NT2/D1 (cell line): ENCODE results near the gene PHLDA2.

Source experiments
- DNase-seq: peaks from one replicate; pipeline ENCODE4 v3.0.0-alpha.2; 2011; ENCODE audit warnings: low read depth, low spot score
- H3K27me3 ChIP-seq: 2 replicates; pipeline ENCODE4 v1.6.0; 2011; ENCODE audit warnings: mild to moderate bottlenecking; ENCODE audit not compliant: insufficient read length, insufficient read depth
- H3K36me3 ChIP-seq: 2 replicates; pipeline ENCODE4 v1.6.1; 2011; ENCODE audit warnings: mild to moderate bottlenecking, low read length, mixed read lengths; ENCODE audit not compliant: insufficient read depth, insufficient read length
- H3K4me1 ChIP-seq: 2 replicates; pipeline ENCODE4 v1.5.1; 2011; ENCODE audit not compliant: insufficient read depth, insufficient read length
- H3K4me3 ChIP-seq: 2 replicates; pipeline ENCODE4 v1.5.1; 2011; ENCODE audit warnings: low read depth; ENCODE audit not compliant: insufficient read length
- H3K9ac ChIP-seq: 2 replicates; pipeline ENCODE4 v1.6.0; 2011; ENCODE audit warnings: low read depth; ENCODE audit not compliant: insufficient read length
- H3K9me3 ChIP-seq: 2 replicates; pipeline ENCODE4 v1.5.1; 2011; ENCODE audit warnings: mild to moderate bottlenecking, low read length; ENCODE audit not compliant: insufficient read depth
- SUZ12 ChIP-seq: IDR thresholded peaks from 2 replicates; pipeline ENCODE4 v1.6.1; 2011; ENCODE audit not compliant: insufficient read length, insufficient read depth; ENCODE audit errors: extremely low read depth
- YY1 ChIP-seq: IDR thresholded peaks from 2 replicates; pipeline ENCODE4 v1.6.1; 2011; ENCODE audit not compliant: insufficient read length, insufficient read depth
- ZNF274 ChIP-seq: IDR thresholded peaks from 2 replicates; pipeline ENCODE4 v1.6.1; 2011; ENCODE audit warnings: mild to moderate bottlenecking, low read depth, low read length

Gene PHLDA2

GRCh38 chr11:2934611-2935239 lies 5.5 kb upstream of the PHLDA2 start:
- Histone ChIP-seq H3K36me3 (no peaks in the 10 kb centered on the region), H3K9ac (no peak overlapping the region), H3K9me3 (peaks cover 27% of the 10 kb centered on the region), H3K4me1 (peaks cover 26% of the 10 kb centered on the region), H3K4me3 (no peak overlapping the region), H3K27me3 (no peaks in the 10 kb centered on the region)
- TF ChIP-seq YY1 = no peak
- no peak for TF ChIP-seq ZNF274
- TF ChIP-seq SUZ12 = no peak
- DNase-seq = no peak

- TF ChIP-seq SUZ12 (no peak), ZNF274 (no peak), YY1 (no peak)
- Histone ChIP-seq H3K36me3 (no peaks in the 10 kb centered on the region), H3K9me3 (peaks cover 22% of the 10 kb centered on the region), H3K27me3 (no peaks in the 10 kb centered on the region), H3K9ac (no peak overlapping the region), H3K4me1 (peaks cover 27% of the 10 kb centered on the region), H3K4me3 (no peak overlapping the region)
- no peak for DNase-seq
Measured at GRCh38 chr11:2934021-2934550, 4.9 kb upstream of the PHLDA2 start.

GRCh38 chr11:2933375-2934020 lies 4.3 kb upstream of the PHLDA2 start:
- no peak for DNase-seq
- no peaks in the 10 kb centered on the region for H3K36me3 ChIP-seq
- TF ChIP-seq YY1 (no peak), SUZ12 (no peak), ZNF274 (no peak)
- peaks cover 27% of the 10 kb centered on the region for H3K4me1 ChIP-seq
- H3K9me3 ChIP-seq = peaks cover 16% of the 10 kb centered on the region
- no peak overlapping the region for H3K9ac ChIP-seq
- no peak overlapping the region for H3K4me3 ChIP-seq
- no peaks in the 10 kb centered on the region for H3K27me3 ChIP-seq

DNA sequence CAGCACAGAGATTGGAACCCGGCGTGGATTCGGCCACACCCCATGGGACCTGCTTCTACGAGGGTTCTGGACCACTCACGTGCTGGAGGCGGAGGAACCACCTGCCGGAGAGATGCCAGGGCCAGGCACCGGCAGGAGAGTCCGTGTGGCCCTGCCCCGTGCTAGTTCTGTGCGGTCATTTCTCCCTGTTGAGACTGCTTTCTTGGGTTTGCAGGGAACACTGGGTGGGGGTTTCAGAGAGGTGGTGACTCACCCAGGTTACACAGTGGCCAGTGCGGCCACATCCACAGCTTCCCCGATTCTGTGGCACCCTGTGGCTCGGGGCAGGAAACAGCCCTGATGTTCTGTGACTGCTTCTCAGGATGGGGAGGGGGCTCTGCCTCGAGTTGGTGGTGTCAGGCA lies 3.6 kb upstream of the PHLDA2 start:
- H3K27me3 ChIP-seq = no peaks in the 10 kb centered on the region
- no peak overlapping the region for H3K4me3 ChIP-seq
- peaks cover 10% of the 10 kb centered on the region for H3K9me3 ChIP-seq
- peaks cover 2% of the 10 kb centered on the region for H3K36me3 ChIP-seq
- peak overlapping the region; percentile 42 for H3K9ac ChIP-seq
- TF ChIP-seq YY1 (no peak), SUZ12 (no peak), ZNF274 (no peak)
- peaks cover 27% of the 10 kb centered on the region for H3K4me1 ChIP-seq
- DNase-seq = no peak

DNA sequence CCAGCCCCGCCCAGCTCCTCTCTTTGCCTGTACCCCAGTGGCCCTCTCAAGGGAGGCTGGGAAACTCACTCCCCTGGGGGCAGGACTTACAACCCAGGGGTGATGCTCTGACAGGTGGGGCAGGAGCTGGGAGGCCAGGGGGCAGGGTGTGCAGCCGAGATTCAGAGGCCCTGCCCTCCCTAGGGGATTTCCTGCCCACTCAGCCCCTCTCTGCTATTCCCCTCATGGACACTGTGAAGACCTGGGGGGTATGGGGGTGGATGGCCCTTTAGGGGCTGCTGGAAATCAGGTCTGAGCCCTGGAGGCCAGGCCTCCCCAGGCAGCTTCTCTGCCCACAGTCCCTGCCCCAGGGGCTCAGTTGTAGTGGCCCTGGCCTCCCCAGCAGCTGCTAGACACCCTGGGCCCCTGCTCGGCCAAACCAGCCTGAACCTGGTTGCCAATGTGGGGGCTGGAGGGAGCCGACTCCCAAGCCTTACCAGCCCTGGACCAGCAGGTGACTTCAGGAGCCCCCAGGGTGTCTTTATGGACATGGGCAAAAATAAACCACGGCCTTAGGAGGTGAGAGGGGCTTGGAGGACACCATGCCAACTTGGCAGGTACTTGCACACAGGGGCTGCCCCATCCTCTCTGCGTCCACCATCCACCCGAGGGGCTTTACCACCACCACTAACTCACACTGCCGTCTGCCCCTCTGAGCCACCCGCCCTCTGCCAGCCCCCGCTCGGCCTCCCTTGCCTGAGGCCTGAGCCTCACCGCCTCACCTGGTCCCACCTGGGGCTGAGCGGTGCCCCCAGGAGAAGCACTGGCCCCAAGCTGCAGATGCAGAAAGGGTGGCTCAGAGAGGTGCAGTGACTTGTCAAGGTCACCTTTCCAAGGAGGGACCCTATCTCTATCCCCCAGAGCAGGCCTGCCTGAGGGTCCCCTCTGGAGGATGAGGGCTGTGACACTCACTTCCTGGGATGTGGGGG lies 2.8 kb upstream of the PHLDA2 start:
- no peak for DNase-seq
- peaks cover 30% of the 10 kb centered on the region for H3K4me1 ChIP-seq
- peak overlapping the region; percentile 42 for H3K9ac ChIP-seq

DNA sequence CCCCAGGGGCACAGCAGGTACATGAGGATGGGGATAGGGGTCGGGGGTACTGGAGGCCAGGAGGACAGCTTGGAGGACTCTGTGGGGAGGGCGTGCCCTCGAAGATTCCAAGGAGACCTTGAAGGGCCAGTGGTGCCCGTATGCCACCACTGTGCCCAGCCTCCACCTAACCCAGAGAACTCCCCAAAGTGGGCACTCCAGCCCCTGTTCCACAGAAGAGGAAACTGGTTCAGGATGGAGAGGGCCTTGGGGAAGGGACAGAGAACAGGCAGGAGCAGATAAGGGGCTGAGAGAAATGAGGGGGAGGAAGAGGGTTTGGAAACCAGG lies 2.2 kb upstream of the PHLDA2 start:
- Histone ChIP-seq H3K9me3 (peaks cover 15% of the 10 kb centered on the region; the same call in 1 of the 2 replicates), H3K9ac (no peak overlapping the region), H3K4me1 (peaks cover 35% of the 10 kb centered on the region), H3K4me3 (no peak overlapping the region), H3K27me3 (peaks cover 4% of the 10 kb centered on the region), H3K36me3 (peaks cover 17% of the 10 kb centered on the region)
- no peak for TF ChIP-seq ZNF274
- TF ChIP-seq YY1 = no peak
- no peak for TF ChIP-seq SUZ12
- no peak for DNase-seq

More for the DNA sequence above, 2.8 kb upstream of the PHLDA2 start:
- H3K27me3 ChIP-seq = peaks cover 4% of the 10 kb centered on the region
- no peak for TF ChIP-seq SUZ12
- TF ChIP-seq YY1 = no peak
- TF ChIP-seq ZNF274 = no peak
- no peak overlapping the region for H3K4me3 ChIP-seq
- peaks cover 10% of the 10 kb centered on the region; the same call in 1 of the 2 replicates for H3K9me3 ChIP-seq
- H3K36me3 ChIP-seq = peaks cover 10% of the 10 kb centered on the region
